Measurements from ENCODE around the gene NADSYN1.
"Not testable (repeated sequence)": the region's sequence is repeated elsewhere in the genome, so short reads cannot be mapped to it uniquely, and the experiment has no call there.

Gene NADSYN1

GRCh38 chr11:71532036-71532610 lies 79.1 kb downstream of the NADSYN1 start:
- peak; percentile 88 to 90 for DNase-seq

- peak in 1 of 2 donors; percentile 9 for DNase-seq
Measured at GRCh38 chr11:71534711-71535608, 82.0 kb downstream of the NADSYN1 start.

GRCh38 chr11:71535825-71536224 lies 82.8 kb downstream of the NADSYN1 start:
- no peak for DNase-seq

- no peak for DNase-seq
Measured at GRCh38 chr11:71537537-71537936, 84.5 kb downstream of the NADSYN1 start.

- not testable (repeated sequence) for DNase-seq
Measured at GRCh38 chr11:71537977-71538665, 85.1 kb downstream of the NADSYN1 start, which contains the start of gene KRTAP5-8. TSS of gene KRTAP5-8 (plus strand) at chr11:71538025. CDS start at chr11:71538056, 31 bp downstream.

- DNase-seq: no peak
Measured at GRCh38 chr11:71538666-71538990, 85.6 kb downstream of the NADSYN1 start.

GRCh38 chr11:71539017-71539416 lies 86.0 kb downstream of the NADSYN1 start:
- DNase-seq: no peak

- not testable (repeated sequence) for DNase-seq
Measured at GRCh38 chr11:71539971-71540370, 87.0 kb downstream of the NADSYN1 start.

- DNase-seq: peak; percentile 9 to 21
Measured at GRCh38 chr11:71540521-71541304, 87.7 kb downstream of the NADSYN1 start.

GRCh38 chr11:71542382-71542781 lies 89.4 kb downstream of the NADSYN1 start:
- no peak for DNase-seq

GRCh38 chr11:71542879-71543777 lies 90.1 kb downstream of the NADSYN1 start:
- peak; percentile 56 to 92 for DNase-seq

GRCh38 chr11:71543866-71544265 lies 90.9 kb downstream of the NADSYN1 start:
- peak; percentile 62 to 84 for DNase-seq

GRCh38 chr11:71544525-71545214 lies 91.7 kb downstream of the NADSYN1 start:
- no peak for DNase-seq

GRCh38 chr11:71545405-71545966 lies 92.5 kb downstream of the NADSYN1 start:
- no peak for DNase-seq

GRCh38 chr11:71548120-71548519 lies 95.1 kb downstream of the NADSYN1 start, which contains the start of gene KRTAP5-9:
TSS of gene KRTAP5-9 (plus strand) at chr11:71548420. CDS start at chr11:71548658, 238 bp downstream.
- DNase-seq: no peak

GRCh38 chr11:71548716-71549151 lies 95.7 kb downstream of the NADSYN1 start:
- DNase-seq: no peak
